ENCODE data around the gene RANGAP1.

- TF ChIP-seq CTCF (IDR thresholded peaks at IDR 0.05) (no peak), POLR2A (IDR thresholded peaks at IDR 0.05) (no peak)
Observed at GRCh38 chr22:41203118-41203517, 82.9 kb downstream of the RANGAP1 start.
